HG02884 (cell line): ENCODE measurements around the gene IGLL5.
"Not testable (repeated sequence)": the region's sequence is repeated elsewhere in the genome, so short reads cannot be mapped to it uniquely, and the experiment has no call there.

Experiments
- ATAC-seq: cut with Tn5 transposase; IDR thresholded peaks from one replicate; pipeline ENCODE4 v1.9.1; 2021; ENCODE audit warnings: mild to moderate bottlenecking, moderate library complexity; ENCODE audit not compliant: unreplicated experiment

Gene IGLL5

DNA sequence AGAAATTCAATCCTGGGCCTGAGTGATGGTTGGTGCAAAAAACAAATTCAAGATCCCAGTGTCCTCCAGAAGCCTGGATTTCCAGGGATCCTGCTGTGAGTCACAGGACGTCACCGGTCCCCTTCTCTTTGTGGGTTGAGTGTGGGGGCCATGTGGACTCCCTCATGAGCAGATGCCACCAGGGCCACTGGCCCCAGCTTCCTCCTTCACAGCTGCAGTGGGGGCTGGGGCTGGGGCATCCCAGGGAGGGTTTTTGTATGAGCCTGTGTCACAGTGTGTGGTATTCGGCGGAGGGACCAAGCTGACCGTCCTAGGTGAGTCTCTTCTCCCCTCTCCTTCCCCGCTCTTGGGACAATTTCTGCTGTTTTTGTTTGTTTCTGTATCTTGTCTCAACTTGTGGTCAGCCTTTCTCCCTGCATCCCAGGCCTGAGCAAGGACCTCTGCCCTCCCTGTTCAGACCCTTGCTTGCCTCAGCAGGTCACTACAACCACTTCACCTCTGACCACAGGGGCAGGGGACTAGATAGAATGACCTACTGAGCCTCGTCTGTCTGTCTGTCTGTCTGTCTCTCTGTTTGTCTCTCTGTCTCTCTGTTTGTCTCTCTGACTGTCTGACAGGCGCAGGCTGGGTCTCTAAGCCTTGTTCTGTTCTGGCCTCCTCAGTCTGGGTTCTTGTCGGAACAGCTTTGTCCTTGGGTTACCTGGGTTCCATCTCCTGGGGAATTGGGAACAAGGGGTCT is 11.9 kb downstream of the IGLL5 start:
- not testable (repeated sequence) for ATAC-seq

GRCh38 chr22:22900527-22901205 is 13.1 kb downstream of the IGLL5 start:
- ATAC-seq: not testable (repeated sequence)

DNA sequence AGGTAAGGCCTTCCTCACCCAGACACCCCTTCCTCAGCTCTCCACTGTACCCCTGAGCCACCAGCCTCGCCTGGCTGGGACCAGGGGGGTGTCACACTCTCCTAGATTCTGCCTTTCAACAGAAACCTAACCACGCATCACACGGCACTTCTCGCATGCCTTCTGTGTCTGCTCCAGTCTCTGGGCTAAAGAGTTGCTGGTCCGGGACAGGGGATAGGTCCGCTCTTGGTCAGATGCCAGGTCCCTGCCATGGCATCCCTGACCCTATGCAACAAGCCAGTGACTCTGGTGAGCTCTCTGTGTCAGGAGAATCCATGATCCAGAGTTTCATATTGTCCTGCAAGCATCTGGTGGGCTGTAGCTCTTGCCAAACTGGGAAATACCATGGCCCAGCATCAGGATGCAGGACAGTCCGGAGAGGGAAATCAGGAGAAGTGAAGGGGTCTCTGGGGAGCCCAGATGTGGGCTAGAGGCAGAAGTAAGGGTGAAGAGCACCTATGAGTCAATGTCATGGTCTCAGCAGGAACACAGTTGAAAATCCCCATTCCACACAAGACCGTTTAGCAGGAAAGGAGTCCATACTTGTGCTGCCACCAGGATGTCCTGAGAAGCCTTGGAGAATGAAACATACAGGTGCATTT is 14.1 kb downstream of the IGLL5 start:
- no peak for ATAC-seq

DNA sequence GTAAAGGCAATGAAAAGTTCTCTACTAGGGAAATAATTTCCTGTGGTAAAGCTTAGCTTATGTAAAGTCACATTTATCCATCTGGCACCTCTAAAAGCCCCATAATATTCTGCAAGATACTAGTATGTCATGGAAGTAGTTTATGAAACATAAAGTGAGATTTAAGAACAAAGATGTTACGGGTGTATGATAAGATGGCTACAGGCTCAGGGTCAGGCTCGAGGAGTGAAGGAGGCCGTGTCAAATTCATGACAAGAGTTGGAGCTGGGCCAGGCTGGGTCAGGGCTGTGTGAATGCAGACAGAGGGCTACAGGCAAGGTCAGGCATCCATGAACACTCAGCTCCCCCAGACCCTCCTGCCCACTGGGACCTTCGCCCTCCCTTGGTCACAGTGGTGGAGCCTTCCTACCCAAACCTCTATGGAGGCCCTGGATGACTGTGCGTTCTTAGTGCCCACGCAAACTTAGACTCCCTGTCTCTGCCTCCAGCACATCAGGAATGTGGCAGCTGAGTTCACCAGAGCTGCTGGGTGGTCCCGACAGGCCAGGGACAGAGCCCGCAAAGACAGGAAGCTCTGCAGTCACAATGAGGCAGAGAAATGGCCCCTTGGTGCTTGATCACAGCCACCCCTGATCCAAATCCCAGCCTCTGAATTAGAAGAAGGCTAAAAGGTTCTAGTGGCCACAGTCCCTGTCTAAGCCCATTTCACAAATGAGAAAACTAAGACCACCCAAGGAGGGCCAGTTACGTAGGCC is 14.8 kb downstream of the IGLL5 start:
- ATAC-seq: no peak

- ATAC-seq: no peak
Measured at GRCh38 chr22:22903355-22903777, 15.8 kb downstream of the IGLL5 start.

- ATAC-seq: not testable (repeated sequence)
Measured at GRCh38 chr22:22903781-22904192, 16.2 kb downstream of the IGLL5 start.

- ATAC-seq: not testable (repeated sequence)
Measured at GRCh38 chr22:22904736-22905135, 17.1 kb downstream of the IGLL5 start.

DNA sequence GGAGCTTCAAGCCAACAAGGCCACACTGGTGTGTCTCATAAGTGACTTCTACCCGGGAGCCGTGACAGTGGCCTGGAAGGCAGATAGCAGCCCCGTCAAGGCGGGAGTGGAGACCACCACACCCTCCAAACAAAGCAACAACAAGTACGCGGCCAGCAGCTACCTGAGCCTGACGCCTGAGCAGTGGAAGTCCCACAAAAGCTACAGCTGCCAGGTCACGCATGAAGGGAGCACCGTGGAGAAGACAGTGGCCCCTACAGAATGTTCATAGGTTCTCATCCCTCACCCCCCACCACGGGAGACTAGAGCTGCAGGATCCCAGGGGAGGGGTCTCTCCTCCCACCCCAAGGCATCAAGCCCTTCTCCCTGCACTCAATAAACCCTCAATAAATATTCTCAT is 18.8 kb downstream of the IGLL5 start:
- not testable (repeated sequence) for ATAC-seq

- no peak for ATAC-seq
Measured at GRCh38 chr22:22906907-22907550, 19.4 kb downstream of the IGLL5 start.

DNA sequence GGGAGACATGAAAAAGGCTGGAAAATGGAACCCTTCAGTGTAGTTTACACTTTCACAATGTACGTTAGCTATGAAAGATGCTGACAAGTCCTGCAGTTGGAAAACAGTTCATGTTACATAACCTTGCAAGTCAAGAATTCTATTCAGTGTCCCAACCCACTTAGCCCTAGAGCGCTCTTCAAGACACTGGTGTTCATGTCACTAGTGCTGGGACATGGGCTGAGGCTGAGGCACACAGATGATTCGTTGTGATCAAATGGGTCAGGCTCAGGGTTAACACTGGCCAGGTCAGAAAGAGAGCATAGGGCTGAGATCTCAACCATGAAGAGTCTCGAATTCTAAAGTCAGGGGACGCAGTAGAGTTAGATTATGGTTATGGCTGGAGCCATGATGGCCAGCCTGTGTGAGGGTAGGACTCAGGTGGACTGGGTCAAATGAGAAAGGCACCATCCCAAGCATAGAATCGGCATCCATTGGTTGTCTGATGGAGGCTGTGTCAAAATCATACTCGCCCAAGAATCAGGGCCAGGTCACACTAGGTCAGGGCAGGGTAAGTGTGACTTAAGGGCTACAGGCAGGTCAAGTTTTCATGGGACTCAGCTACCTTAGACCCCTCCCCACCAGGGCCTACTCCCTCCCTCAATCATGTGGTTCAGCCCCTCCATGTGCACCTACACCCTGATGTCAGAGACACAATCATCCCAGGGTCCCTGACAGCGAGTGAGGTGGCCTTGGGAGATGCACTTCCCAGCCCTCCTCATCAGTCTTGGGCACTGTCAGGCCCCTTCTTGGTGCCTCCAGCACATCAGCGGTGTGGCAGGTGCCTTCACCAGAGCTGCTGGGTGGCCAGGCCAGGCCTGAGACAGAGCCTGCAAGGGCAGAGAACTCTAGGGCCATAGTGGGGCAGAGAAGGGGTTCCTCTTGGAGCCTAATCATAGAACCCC is 20.2 kb downstream of the IGLL5 start:
- ATAC-seq: no peak

DNA sequence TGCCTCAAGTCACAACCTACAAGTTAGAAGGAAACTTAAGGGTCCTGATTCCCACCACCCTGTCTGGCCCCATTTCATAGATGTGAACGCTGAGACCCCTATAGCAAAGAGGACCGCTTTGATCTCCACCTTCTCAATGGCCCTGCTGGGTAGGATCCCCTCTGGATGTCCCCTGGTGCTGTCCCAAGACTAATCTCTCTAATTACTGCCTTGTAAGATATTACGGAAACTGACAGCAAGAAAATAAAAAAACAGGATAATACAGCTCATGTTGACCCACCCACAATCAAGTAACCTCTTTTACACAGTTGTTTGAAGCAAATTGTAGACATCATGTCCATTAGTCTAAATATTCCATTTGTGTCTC is 20.9 kb downstream of the IGLL5 start:
- ATAC-seq: no peak

GRCh38 chr22:22908941-22909604 is 21.5 kb downstream of the IGLL5 start:
- ATAC-seq: no peak

GRCh38 chr22:22909605-22910271 is 22.1 kb downstream of the IGLL5 start:
- no peak for ATAC-seq

- ATAC-seq: no peak
Measured at GRCh38 chr22:22910272-22911240, 22.9 kb downstream of the IGLL5 start.

GRCh38 chr22:22911327-22912134 is 23.9 kb downstream of the IGLL5 start:
- ATAC-seq: no peak

GRCh38 chr22:22912135-22912987 is 24.7 kb downstream of the IGLL5 start:
- ATAC-seq: no peak
